Measurements from ENCODE around the gene CD96.

CD96 gene

GRCh38 chr3:111506435-111506834, 35.6 kb upstream of the CD96 start:
- no CpG with 5 or more reads among the region's 1 CpG for WGBS, 2 donors (ENCODE audit: extremely low coverage in 2 of 2, insufficient read length in 2 of 2, insufficient replicate concordance in 1 of 2)
- Histone ChIP-seq H3K36me3 (replicated peaks in 1 of 2; ENCODE audit: control insufficient read depth in 2 of 2, insufficient read depth in 2 of 2, low read length in 2 of 2) (no peaks in the 10 kb centered on the region), H3K14ac (ENCODE audit: low read length) (no peak overlapping the region), H2BK12ac (ENCODE audit: low read length) (no peak overlapping the region), H2BK120ac (ENCODE audit: low read depth, low read length) (no peak overlapping the region), H3K9me3 (replicated peaks in 1 of 2; ENCODE audit: control insufficient read depth in 2 of 2, insufficient read depth in 1 of 2, low read depth in 1 of 2, low read length in 2 of 2) (no peaks in the 10 kb centered on the region), H3K23ac (ENCODE audit: low read depth, low read length, poor library complexity) (no peak overlapping the region), H2AFZ (ENCODE audit: low read length) (no peak overlapping the region), H3K4me3 (ENCODE audit: low read length in 2 of 2) (no peak overlapping the region), H2BK5ac (ENCODE audit: low read length) (no peak overlapping the region), H3K27me3 (ENCODE audit: control insufficient read depth in 3 of 3, insufficient read depth in 3 of 3, low read depth in 1 of 3, low read length in 3 of 3) (no peaks in the 10 kb centered on the region), H2AK5ac (ENCODE audit: low read depth, low read length) (no peak overlapping the region), H3K27ac (replicated peaks; ENCODE audit: low read length) (no peak overlapping the region), H3K79me1 (ENCODE audit: low read depth, low read length) (no peaks in the 10 kb centered on the region), H4K91ac (ENCODE audit: low read depth, low read length, poor library complexity) (no peak overlapping the region), H3K9ac (ENCODE audit: low read depth, low read length, poor library complexity) (no peak overlapping the region), H3K4ac (ENCODE audit: low read length) (no peak overlapping the region), H3K18ac (ENCODE audit: low read length) (no peak overlapping the region), H4K8ac (ENCODE audit: low read depth, low read length) (no peak overlapping the region), H2BK15ac (ENCODE audit: low read length) (no peak overlapping the region), H3K4me2 (ENCODE audit: insufficient read depth, low read length, poor library complexity, severe bottlenecking) (no peak overlapping the region), H3K4me1 (ENCODE audit: control insufficient read depth in 2 of 2, insufficient read depth in 1 of 2, low read depth in 1 of 2, low read length in 2 of 2) (no peaks in the 10 kb centered on the region)
- DNase-seq (ENCODE audit: low spot score): no peak

- no peak overlapping the region for H4K8ac ChIP-seq (ENCODE audit: low read depth, low read length)
- H3K18ac ChIP-seq (ENCODE audit: low read length): no peak overlapping the region
- no peak overlapping the region for H3K14ac ChIP-seq (ENCODE audit: low read length)
- H3K36me3 ChIP-seq (replicated peaks in 1 of 2; ENCODE audit: control insufficient read depth in 2 of 2, insufficient read depth in 2 of 2, low read length in 2 of 2): no peaks in the 10 kb centered on the region
- no peak overlapping the region for H3K23ac ChIP-seq (ENCODE audit: low read depth, low read length, poor library complexity)
- no peak overlapping the region for H2BK15ac ChIP-seq (ENCODE audit: low read length)
- no peak overlapping the region for H3K4me3 ChIP-seq (ENCODE audit: low read length in 2 of 2)
- no peak overlapping the region for H3K9ac ChIP-seq (ENCODE audit: low read depth, low read length, poor library complexity)
- H3K4ac ChIP-seq (ENCODE audit: low read length): no peak overlapping the region
- no peak overlapping the region for H3K4me2 ChIP-seq (ENCODE audit: insufficient read depth, low read length, poor library complexity, severe bottlenecking)
- H2BK5ac ChIP-seq (ENCODE audit: low read length): no peak overlapping the region
- no peak for DNase-seq (ENCODE audit: low spot score)
- WGBS, 2 donors (ENCODE audit: extremely low coverage in 2 of 2, insufficient read length in 2 of 2, insufficient replicate concordance in 1 of 2): no CpG with 5 or more reads among the region's 4 CpGs
- H3K27me3 ChIP-seq (ENCODE audit: control insufficient read depth in 3 of 3, insufficient read depth in 3 of 3, low read depth in 1 of 3, low read length in 3 of 3): no peaks in the 10 kb centered on the region
- no peak overlapping the region for H2AFZ ChIP-seq (ENCODE audit: low read length)
- H3K79me1 ChIP-seq (ENCODE audit: low read depth, low read length): no peaks in the 10 kb centered on the region
- no peaks in the 10 kb centered on the region for H3K9me3 ChIP-seq (replicated peaks in 1 of 2; ENCODE audit: control insufficient read depth in 2 of 2, insufficient read depth in 1 of 2, low read depth in 1 of 2, low read length in 2 of 2)
- no peak overlapping the region for H2BK120ac ChIP-seq (ENCODE audit: low read depth, low read length)
- no peak overlapping the region for H2BK12ac ChIP-seq (ENCODE audit: low read length)
- no peak overlapping the region for H4K91ac ChIP-seq (ENCODE audit: low read depth, low read length, poor library complexity)
- H2AK5ac ChIP-seq (ENCODE audit: low read depth, low read length): no peak overlapping the region
- H3K4me1 ChIP-seq (ENCODE audit: control insufficient read depth in 2 of 2, insufficient read depth in 1 of 2, low read depth in 1 of 2, low read length in 2 of 2): no peaks in the 10 kb centered on the region
- H3K27ac ChIP-seq (replicated peaks; ENCODE audit: low read length): no peak overlapping the region
These were observed 32.7 kb upstream of the CD96 start for GRCh38 chr3:111509308-111509707.

GRCh38 chr3:111517801-111518200, 24.2 kb upstream of the CD96 start:
- Histone ChIP-seq H3K14ac (ENCODE audit: low read length) (no peak overlapping the region), H3K9ac (ENCODE audit: low read depth, low read length, poor library complexity) (no peak overlapping the region), H3K27ac (replicated peaks; ENCODE audit: low read length) (no peak overlapping the region), H3K4me1 (ENCODE audit: control insufficient read depth in 2 of 2, insufficient read depth in 1 of 2, low read depth in 1 of 2, low read length in 2 of 2) (no peaks in the 10 kb centered on the region), H3K79me1 (ENCODE audit: low read depth, low read length) (no peaks in the 10 kb centered on the region), H3K18ac (ENCODE audit: low read length) (no peak overlapping the region), H2BK5ac (ENCODE audit: low read length) (no peak overlapping the region), H3K4ac (ENCODE audit: low read length) (no peak overlapping the region), H2AFZ (ENCODE audit: low read length) (no peak overlapping the region), H2AK5ac (ENCODE audit: low read depth, low read length) (no peak overlapping the region), H2BK12ac (ENCODE audit: low read length) (no peak overlapping the region), H3K4me2 (ENCODE audit: insufficient read depth, low read length, poor library complexity, severe bottlenecking) (no peak overlapping the region), H4K8ac (ENCODE audit: low read depth, low read length) (no peak overlapping the region), H2BK120ac (ENCODE audit: low read depth, low read length) (no peak overlapping the region), H3K36me3 (replicated peaks in 1 of 2; ENCODE audit: control insufficient read depth in 2 of 2, insufficient read depth in 2 of 2, low read length in 2 of 2) (no peaks in the 10 kb centered on the region), H4K91ac (ENCODE audit: low read depth, low read length, poor library complexity) (no peak overlapping the region), H3K4me3 (ENCODE audit: low read length in 2 of 2) (no peak overlapping the region), H3K9me3 (replicated peaks in 1 of 2; ENCODE audit: control insufficient read depth in 2 of 2, insufficient read depth in 1 of 2, low read depth in 1 of 2, low read length in 2 of 2) (no peaks in the 10 kb centered on the region), H3K23ac (ENCODE audit: low read depth, low read length, poor library complexity) (no peak overlapping the region), H2BK15ac (ENCODE audit: low read length) (no peak overlapping the region), H3K27me3 (ENCODE audit: control insufficient read depth in 3 of 3, insufficient read depth in 3 of 3, low read depth in 1 of 3, low read length in 3 of 3) (no peaks in the 10 kb centered on the region)
- WGBS, 2 donors (ENCODE audit: extremely low coverage in 2 of 2, insufficient read length in 2 of 2, insufficient replicate concordance in 1 of 2): no CpG with 5 or more reads among the region's 4 CpGs
- no peak for DNase-seq (ENCODE audit: low spot score)

- no peak overlapping the region for H4K91ac ChIP-seq (ENCODE audit: low read depth, low read length, poor library complexity)
- no peak overlapping the region for H3K23ac ChIP-seq (ENCODE audit: low read depth, low read length, poor library complexity)
- H4K8ac ChIP-seq (ENCODE audit: low read depth, low read length): no peak overlapping the region
- no peak overlapping the region for H3K9ac ChIP-seq (ENCODE audit: low read depth, low read length, poor library complexity)
- no CpG with 5 or more reads among the region's 6 CpGs for WGBS, 2 donors (ENCODE audit: extremely low coverage in 2 of 2, insufficient read length in 2 of 2, insufficient replicate concordance in 1 of 2)
- no peaks in the 10 kb centered on the region for H3K9me3 ChIP-seq (replicated peaks in 1 of 2; ENCODE audit: control insufficient read depth in 2 of 2, insufficient read depth in 1 of 2, low read depth in 1 of 2, low read length in 2 of 2)
- no peak overlapping the region for H2AFZ ChIP-seq (ENCODE audit: low read length)
- H3K36me3 ChIP-seq (replicated peaks in 1 of 2; ENCODE audit: control insufficient read depth in 2 of 2, insufficient read depth in 2 of 2, low read length in 2 of 2): no peaks in the 10 kb centered on the region
- H3K27ac ChIP-seq (replicated peaks; ENCODE audit: low read length): no peak overlapping the region
- no peak overlapping the region for H3K4me2 ChIP-seq (ENCODE audit: insufficient read depth, low read length, poor library complexity, severe bottlenecking)
- no peak overlapping the region for H3K14ac ChIP-seq (ENCODE audit: low read length)
- no peak overlapping the region for H2AK5ac ChIP-seq (ENCODE audit: low read depth, low read length)
- H3K27me3 ChIP-seq (ENCODE audit: control insufficient read depth in 3 of 3, insufficient read depth in 3 of 3, low read depth in 1 of 3, low read length in 3 of 3): no peaks in the 10 kb centered on the region
- DNase-seq (ENCODE audit: low spot score): no peak
- H2BK12ac ChIP-seq (ENCODE audit: low read length): no peak overlapping the region
- H2BK120ac ChIP-seq (ENCODE audit: low read depth, low read length): no peak overlapping the region
- H3K18ac ChIP-seq (ENCODE audit: low read length): no peak overlapping the region
- H3K4me3 ChIP-seq (ENCODE audit: low read length in 2 of 2): no peak overlapping the region
- no peaks in the 10 kb centered on the region for H3K79me1 ChIP-seq (ENCODE audit: low read depth, low read length)
- H2BK5ac ChIP-seq (ENCODE audit: low read length): no peak overlapping the region
- no peaks in the 10 kb centered on the region for H3K4me1 ChIP-seq (ENCODE audit: control insufficient read depth in 2 of 2, insufficient read depth in 1 of 2, low read depth in 1 of 2, low read length in 2 of 2)
- no peak overlapping the region for H3K4ac ChIP-seq (ENCODE audit: low read length)
- H2BK15ac ChIP-seq (ENCODE audit: low read length): no peak overlapping the region
These were observed 22.7 kb upstream of the CD96 start for GRCh38 chr3:111519178-111519855.
